T-cell (primary cell): ENCODE results near the gene THAP11. TPM values are rescaled to one million over a fixed set of nuclear protein-coding genes. Genes with fewer than 3 reads are reported as not detected.

Experiments
- total RNA-seq, 35 experiments: library from RNA in 6 of 35; stranded (reverse) in 6 of 35; fragments of 120-200 nt in 1 of 35; gene quantifications; one replicate each; pipeline versions ENCODE4 v1.2.1 to v1.2.4 and lab custom pipeline; 2013 to 2026

The THAP11 gene
- total RNA-seq, 5 donors from 2014 or later (not counting 1 experiment from before 2014, with no cell fraction given): 37.9 to 59.9 (median 55.5) TPM

Other genes with a start within 250 kb of the THAP11 start
- gene CARMIL2, start 197.2 kb upstream of the THAP11 start, total RNA-seq: 100 to 1,000 TPM; 150 to 271 (median 243) TPM
- 10 to 100 TPM; 24.5 to 62.6 (median 53.6) TPM for gene ACD, start 182.1 kb upstream of the THAP11 start, total RNA-seq
- gene PARD6A, start 181.4 kb upstream of the THAP11 start, total RNA-seq: 10 to 100 TPM in 1 of 5 donors, 1 to 10 TPM in 4; 2.9 to 10.6 (median 7.6) TPM
- gene ENKD1, start 175.6 kb upstream of the THAP11 start, total RNA-seq: 10 to 100 TPM in 3 of 5 donors, 1 to 10 TPM in 2; 4.2 to 12.1 (median 10.1) TPM
- 1 to 10 TPM; 1.9 to 6.7 (median 5.4) TPM for gene C16orf86, start 175.5 kb upstream of the THAP11 start, total RNA-seq
- 10 to 100 TPM in 4 of 5 donors, 1 to 10 TPM in 1; 8.5 to 23.2 (median 16.7) TPM for gene GFOD2, start 123.0 kb upstream of the THAP11 start, total RNA-seq
- gene RANBP10, start 35.8 kb upstream of the THAP11 start, total RNA-seq: 10 to 100 TPM; 21.9 to 29.3 (median 24.5) TPM
- gene TSNAXIP1, start 35.4 kb upstream of the THAP11 start, total RNA-seq: under 1 TPM; 0.30 to 0.45 (median 0.37) TPM
- 10 to 100 TPM; 37.4 to 55.0 (median 48.3) TPM for gene NUTF2, start 4.6 kb downstream of the THAP11 start, total RNA-seq
- 100 to 1,000 TPM in 3 of 5 donors, 10 to 100 TPM in 2; 85.0 to 117 (median 111) TPM for gene CENPT, start 5.4 kb downstream of the THAP11 start, total RNA-seq
- gene EDC4, start 30.7 kb downstream of the THAP11 start, total RNA-seq: 100 to 1,000 TPM; 110 to 144 (median 136) TPM
- gene NRN1L, start 42.6 kb downstream of the THAP11 start, total RNA-seq: 1 to 10 TPM in 4 of 5 donors, under 1 TPM in 1; 0.72 to 5.3 (median 3.1) TPM
- 10 to 100 TPM; 14.8 to 31.4 (median 28.1) TPM for gene PSKH1, start 50.9 kb downstream of the THAP11 start, total RNA-seq
- 10 to 100 TPM in 4 of 5 donors, 1 to 10 TPM in 1; 9.4 to 14.2 (median 13.2) TPM for gene CTRL, start 89.5 kb downstream of the THAP11 start, total RNA-seq
- 100 to 1,000 TPM; 118 to 214 (median 165) TPM for gene PSMB10, start 94.5 kb downstream of the THAP11 start, total RNA-seq
- gene LCAT, start 101.8 kb downstream of the THAP11 start, total RNA-seq: 10 to 100 TPM in 4 of 5 donors, 1 to 10 TPM in 1; 9.8 to 20.7 (median 18.7) TPM
- gene SLC12A4, start 126.3 kb downstream of the THAP11 start, total RNA-seq: 10 to 100 TPM; 23.3 to 39.6 (median 33.7) TPM
- gene DPEP3, start 138.2 kb downstream of the THAP11 start, total RNA-seq: 1 to 10 TPM in 4 of 5 donors, under 1 TPM in 1; 0.48 to 1.5 (median 1.1) TPM
- 100 to 1,000 TPM in 3 of 5 donors, 10 to 100 TPM in 2; 51.5 to 122 (median 100) TPM for gene DPEP2, start 157.2 kb downstream of the THAP11 start, total RNA-seq
- not detected for gene DPEP2NB, start 173.6 kb downstream of the THAP11 start, total RNA-seq
- gene DDX28, start 180.9 kb downstream of the THAP11 start, total RNA-seq: 10 to 100 TPM; 15.5 to 21.0 (median 17.6) TPM
- gene DUS2, start 181.0 kb downstream of the THAP11 start, total RNA-seq: 10 to 100 TPM; 14.5 to 19.4 (median 15.8) TPM
- gene NFATC3, start 243.1 kb downstream of the THAP11 start, total RNA-seq: 100 to 1,000 TPM; 111 to 144 (median 116) TPM